Endothelial cell of umbilical vein (primary cell): ENCODE data around the gene KRTAP10-7. TPM values are rescaled to one million over a fixed set of nuclear protein-coding genes. Genes with fewer than 3 reads are reported as not detected.
"Not testable (repeated sequence)": the region's sequence is repeated elsewhere in the genome, so short reads cannot be mapped to it uniquely, and the experiment has no call there.

Experiments used
- BruUV-seq: library from RNA; stranded (reverse); fragments of 400-500 nt; replicated peaks from 2 replicates; lab custom pipeline; 2021; lab: Mats Ljungman, UMichigan
- CTCF ChIA-PET: fragments of 300-600, 350-600 bp; sonication (Branson Sonifier 250); formaldehyde crosslinking; loops from one replicate; lab custom pipeline; 2021; ENCODE audit warnings: antibody characterized with exemption, inconsistent platforms; lab: Charles Lee
- POLR2A ChIA-PET: fragments of 300-600, 350-600 bp; sonication (Branson Sonifier 250); formaldehyde crosslinking; loops from one replicate; lab custom pipeline; 2021; ENCODE audit warnings: antibody characterized with exemption, inconsistent platforms; lab: Charles Lee
- DNase-seq: peaks from one replicate; pipeline ENCODE4 v3.0.0-alpha.2; 2011; ENCODE audit warnings: low read depth, low spot score
- FAIRE-seq: peaks from 2 replicates; lab custom pipeline; 2011; peaks lifted over from hg19 to GRCh38; lab: Jason Lieb, UNC
- H2AFZ ChIP-seq: 2 replicates; pipeline ENCODE4 v1.6.0; 2012; ENCODE audit warnings: low read depth, low read length, control low read depth, inconsistent platforms
- H3K27ac ChIP-seq: 2 replicates; pipeline ENCODE4 v1.5.1; 2011; ENCODE audit warnings: low read depth, mild to moderate bottlenecking, control low read depth, low read length, moderate library complexity; ENCODE audit not compliant: insufficient read depth
- H3K27me3 ChIP-seq, 2 experiments: 2 replicates each; pipeline versions ENCODE4 v1.6.0 to v1.6.1; 2011; ENCODE audit warnings: low read length in 2 of 2, mixed read lengths in 1 of 2; ENCODE audit not compliant: control insufficient read depth in 2 of 2, insufficient read depth in 2 of 2
- H3K36me3 ChIP-seq, 2 experiments: 2 replicates in 1 of 2; 3 replicates in 1 of 2; pipeline ENCODE4 v1.5.1; 2011; ENCODE audit warnings: low read length in 2 of 2, mild to moderate bottlenecking in 1 of 2, moderate library complexity in 1 of 2; ENCODE audit not compliant: control insufficient read depth in 2 of 2, insufficient read depth in 2 of 2; ENCODE audit errors: extremely low read depth in 1 of 2
- H3K4me1 ChIP-seq: 3 replicates; pipeline ENCODE4 v1.5.1; 2011; ENCODE audit warnings: mild to moderate bottlenecking, low read length; ENCODE audit not compliant: control insufficient read depth, insufficient read depth; ENCODE audit errors: extremely low read depth
- H3K4me2 ChIP-seq: 2 replicates; pipeline ENCODE4 v1.6.1; 2011; ENCODE audit warnings: low read length, control low read depth, mixed read lengths; ENCODE audit not compliant: insufficient read depth
- H3K4me3 ChIP-seq, 3 experiments: fragments of 200-600 bp in 1 of 3; sonication (generic), shearing (Covaris generic) in 1 of 3; replicated peaks in 1 of 3; 2 replicates each; pipeline ENCODE4 v1.5.1; 2011 to 2016; ENCODE audit warnings: control low read depth in 3 of 3, low read length in 3 of 3, mild to moderate bottlenecking in 2 of 3, inconsistent platforms in 1 of 3, low read depth in 1 of 3, moderate library complexity in 1 of 3; ENCODE audit not compliant: insufficient read depth in 1 of 3
- H3K79me2 ChIP-seq: 2 replicates; pipeline ENCODE4 v1.6.0; 2012; ENCODE audit warnings: low read length, inconsistent platforms; ENCODE audit not compliant: control insufficient read depth, insufficient read depth
- H3K9ac ChIP-seq: replicated peaks from 2 replicates; pipeline ENCODE3; 2011; ENCODE audit warnings: low read length, control low read depth; ENCODE audit not compliant: insufficient read depth; ENCODE audit errors: extremely low read depth
- H3K9me1 ChIP-seq: replicated peaks from 3 replicates; pipeline ENCODE4 v1.6.0; 2011; ENCODE audit warnings: mild to moderate bottlenecking, low read length; ENCODE audit not compliant: control insufficient read depth, insufficient read depth; ENCODE audit errors: extremely low read depth
- H3K9me3 ChIP-seq: replicated peaks from 2 replicates; pipeline ENCODE4 v1.5.1; 2012; ENCODE audit warnings: low read length, inconsistent platforms; ENCODE audit not compliant: control insufficient read depth, insufficient read depth
- H4K20me1 ChIP-seq: replicated peaks from 2 replicates; pipeline ENCODE3; 2011; ENCODE audit warnings: mild to moderate bottlenecking, low read length; ENCODE audit not compliant: control insufficient read depth, insufficient read depth; ENCODE audit errors: extremely low read depth
- EZH2 ChIP-seq: IDR thresholded peaks from 2 replicates; pipeline ENCODE4 v1.6.1; 2012; ENCODE audit warnings: borderline replicate concordance, low read depth, mild to moderate bottlenecking, moderate library complexity, low read length, inconsistent platforms; ENCODE audit not compliant: severe bottlenecking
- FOS ChIP-seq: IDR thresholded peaks from 2 replicates; pipeline ENCODE4 v1.6.1; 2011; ENCODE audit warnings: mild to moderate bottlenecking, low read length, moderate library complexity, borderline replicate concordance; ENCODE audit not compliant: insufficient read depth
- GATA2 ChIP-seq: IDR thresholded peaks from 2 replicates; pipeline ENCODE4 v1.7.0; 2011; ENCODE audit warnings: low read depth, mild to moderate bottlenecking, moderate library complexity, mixed read lengths, low read length; ENCODE audit not compliant: insufficient read length, insufficient read depth
- JUN ChIP-seq: IDR thresholded peaks from 2 replicates; pipeline ENCODE4 v1.6.1; 2011; ENCODE audit warnings: borderline replicate concordance, low read depth; ENCODE audit not compliant: insufficient read length, insufficient read depth
- MAX ChIP-seq: IDR thresholded peaks from 2 replicates; pipeline ENCODE4 v1.6.1; 2011; ENCODE audit not compliant: insufficient read depth, insufficient read length
- MYC ChIP-seq: IDR thresholded peaks from one replicate; pipeline ENCODE4 v1.6.1; 2011; ENCODE audit warnings: mild to moderate bottlenecking, low read depth, low read length
- POLR2A ChIP-seq: IDR thresholded peaks from 2 replicates; pipeline ENCODE4 v1.6.1; 2012; ENCODE audit warnings: low read depth, mild to moderate bottlenecking, control low read depth, low read length
- POLR2AphosphoS5 ChIP-seq: IDR thresholded peaks from 2 replicates; pipeline ENCODE4 v1.6.1; 2012; ENCODE audit warnings: low read depth, mild to moderate bottlenecking, control low read depth, low read length, moderate library complexity; ENCODE audit not compliant: insufficient read depth
- dilution Hi-C: fragments of 300-500 bp; cut with MboI; formaldehyde crosslinking; loops from one replicate; pipeline ENCODE4 v1.15.0; 2019; ENCODE audit warnings: low sequenced_read_pairs; ENCODE audit not compliant: extremely low pct_ligation_motif_present
- intact Hi-C: fragments of 100-400 bp; cut with micrococcal nuclease; formaldehyde crosslinking; loops from one replicate; pipeline ENCODE4 v1.10.0; 2022
- polyA plus RNA-seq, 4 experiments: library from polyadenylated mRNA; depleted of rRNA in 3 of 4; stranded (reverse) in 3 of 4; unstranded in 1 of 4; fragments of >200 nt; gene quantifications; 2 replicates each; pipeline versions ENCODE4 v1.2.1 to v1.2.3, GENCODE V29; 2011 to 2012; ENCODE audit warnings: missing spikeins in 1 of 4
- total RNA-seq: library from RNA; stranded (reverse); gene quantifications from 2 replicates; pipeline ENCODE4 v1.2.3, GENCODE V29; 2021
- TF ChIP-seq, protein P1 (sequence below), 2 donors: IDR thresholded peaks; 1 replicate in 1 of 2; 2 replicates in 1 of 2; pipeline ENCODE4 v1.5.1; 2011; ENCODE audit warnings: low read length in 2 of 2, mild to moderate bottlenecking in 2 of 2, moderate library complexity in 2 of 2, control low read depth in 1 of 2, inconsistent platforms in 1 of 2, low read depth in 1 of 2; ENCODE audit not compliant: insufficient read depth in 1 of 2; ENCODE audit errors: extremely low read depth in 1 of 2

Gene KRTAP10-7
- total and polyA plus RNA-seq, 2 donors (not counting 3 experiments of a cell fraction or from before 2014, with no cell fraction given) = not detected

DNA sequence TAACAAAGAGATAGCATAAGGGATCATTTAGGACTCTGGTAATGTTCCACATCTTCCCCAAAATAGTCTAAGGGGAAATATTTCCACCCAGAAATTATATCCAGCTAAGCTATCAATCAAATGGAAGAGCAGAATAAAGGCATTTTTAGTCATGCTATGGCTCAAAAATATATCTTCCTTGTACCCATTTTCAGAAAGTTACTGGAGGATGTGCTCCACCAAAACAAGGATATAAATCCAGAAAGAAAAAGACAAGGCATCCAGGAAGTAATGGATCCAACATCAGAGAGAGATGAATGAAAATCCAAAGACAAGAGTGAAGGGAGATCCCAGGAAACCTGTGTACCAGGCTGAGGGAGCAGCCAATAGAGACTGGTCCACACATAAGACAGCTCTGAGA lies 8.8 kb downstream of the KRTAP10-7 start:
- dilution Hi-C loops = no loop called here
- Histone ChIP-seq H3K4me1 (no peaks in the 10 kb centered on the region), H3K4me3 (no peak overlapping the region), H3K79me2 (no peaks in the 10 kb centered on the region), H3K9me1 (no peaks in the 10 kb centered on the region), H3K9me3 (peaks cover 5% of the 10 kb centered on the region), H3K27ac (no peak overlapping the region), H3K36me3 (no peaks in the 10 kb centered on the region), H3K27me3 (peaks cover 1 to 3% of the 10 kb centered on the region in 2 experiments), H3K4me2 (no peak overlapping the region), H2AFZ (no peak overlapping the region), H4K20me1 (no peaks in the 10 kb centered on the region), H3K9ac (no peak overlapping the region)
- TF ChIP-seq GATA2 (no peak), MYC (no peak), EZH2 (no peak), MAX (no peak), POLR2A (no peak), POLR2AphosphoS5 (no peak), FOS (no peak), JUN (no peak)
- TF ChIP-seq, protein P1, sequence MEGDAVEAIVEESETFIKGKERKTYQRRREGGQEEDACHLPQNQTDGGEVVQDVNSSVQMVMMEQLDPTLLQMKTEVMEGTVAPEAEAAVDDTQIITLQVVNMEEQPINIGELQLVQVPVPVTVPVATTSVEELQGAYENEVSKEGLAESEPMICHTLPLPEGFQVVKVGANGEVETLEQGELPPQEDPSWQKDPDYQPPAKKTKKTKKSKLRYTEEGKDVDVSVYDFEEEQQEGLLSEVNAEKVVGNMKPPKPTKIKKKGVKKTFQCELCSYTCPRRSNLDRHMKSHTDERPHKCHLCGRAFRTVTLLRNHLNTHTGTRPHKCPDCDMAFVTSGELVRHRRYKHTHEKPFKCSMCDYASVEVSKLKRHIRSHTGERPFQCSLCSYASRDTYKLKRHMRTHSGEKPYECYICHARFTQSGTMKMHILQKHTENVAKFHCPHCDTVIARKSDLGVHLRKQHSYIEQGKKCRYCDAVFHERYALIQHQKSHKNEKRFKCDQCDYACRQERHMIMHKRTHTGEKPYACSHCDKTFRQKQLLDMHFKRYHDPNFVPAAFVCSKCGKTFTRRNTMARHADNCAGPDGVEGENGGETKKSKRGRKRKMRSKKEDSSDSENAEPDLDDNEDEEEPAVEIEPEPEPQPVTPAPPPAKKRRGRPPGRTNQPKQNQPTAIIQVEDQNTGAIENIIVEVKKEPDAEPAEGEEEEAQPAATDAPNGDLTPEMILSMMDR (IDR thresholded peaks at IDR 0.05; ENCODE audit: extremely low read depth in 1 of 2, insufficient read depth in 1 of 2, low read depth in 1 of 2, low read length in 2 of 2) = no peak
- FAIRE-seq (no peak), DNase-seq (no peak)
- CTCF ChIA-PET = interaction anchor here (1.4 kb wide), 1 partner anchor 10 kb away, joined by 5 read pairs; no protein-coding TSS in a partner anchor
- BruUV-seq = no TSS peak
- intact Hi-C loops = loop anchor here (5.0 kb wide), 1 partner anchor 47 kb away; no protein-coding TSS in a partner anchor
- POLR2A ChIA-PET = no interaction called here

DNA sequence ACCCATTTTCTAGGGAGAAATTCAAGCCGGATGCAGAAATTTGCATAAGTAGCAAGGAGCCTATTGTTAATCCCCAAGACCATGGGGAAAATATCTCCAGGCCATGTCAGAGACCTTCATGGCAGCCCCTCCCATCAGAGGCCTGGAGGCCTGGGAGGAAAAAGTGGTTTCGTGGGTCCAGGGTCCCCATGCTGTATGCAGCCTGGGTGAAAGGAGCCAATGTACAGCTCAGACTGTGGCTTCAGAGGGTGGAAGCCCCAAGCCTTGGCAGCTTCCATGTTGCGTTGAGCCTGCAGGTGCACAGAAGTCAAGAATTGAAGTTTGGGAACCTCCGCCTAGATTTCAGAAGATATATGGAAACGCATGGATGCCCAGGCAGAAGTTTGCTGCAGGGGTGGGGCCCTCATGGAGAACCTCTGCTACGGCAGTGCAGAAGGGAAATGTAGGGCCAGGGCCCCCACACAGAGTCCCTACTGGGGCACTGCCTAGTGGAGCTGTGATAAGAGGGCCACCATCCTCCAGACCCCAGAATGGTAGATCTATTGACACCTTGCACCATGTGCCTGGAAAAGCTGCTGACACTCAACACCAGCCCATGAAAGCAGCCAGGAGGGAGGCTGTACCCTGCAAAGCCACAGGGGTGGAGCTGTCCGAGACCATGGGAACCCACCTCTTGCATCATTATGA lies 9.9 kb downstream of the KRTAP10-7 start:
- BruUV-seq, H3K27ac ChIP-seq, CTCF ChIA-PET, H3K4me2 ChIP-seq, DNase-seq, H3K9me1 ChIP-seq, H4K20me1 ChIP-seq, H3K4me1 ChIP-seq, FAIRE-seq, H3K9me3 ChIP-seq, H3K9ac ChIP-seq, H3K27me3 ChIP-seq, intact Hi-C loops, POLR2A ChIA-PET, H2AFZ ChIP-seq, dilution Hi-C loops, H3K36me3 ChIP-seq, H3K4me3 ChIP-seq, H3K79me2 ChIP-seq: not testable (repeated sequence)
